Fibroblast of mammary gland (primary cell): ENCODE results near the gene FRAT2.
"Not testable (repeated sequence)": the region's sequence is repeated elsewhere in the genome, so short reads cannot be mapped to it uniquely, and the experiment has no call there.

Experiments
- DNase-seq: peaks from one replicate; pipeline ENCODE4 v3.0.0-alpha.2; 2010; ENCODE audit warnings: low read depth
- H3K4me3 ChIP-seq: 2 replicates; pipeline ENCODE4 v1.5.1; 2011; ENCODE audit warnings: low read depth, mild to moderate bottlenecking, low read length, moderate library complexity; ENCODE audit not compliant: control insufficient read depth
- CTCF ChIP-seq: conservative IDR thresholded peaks from 2 replicates; pipeline ENCODE4 v1.5.1; 2011; ENCODE audit warnings: low read depth, low read length, inconsistent platforms; ENCODE audit not compliant: control insufficient read depth, insufficient read depth

The FRAT2 gene

GRCh38 chr10:97356318-97356914 lies 21.9 kb upstream of the FRAT2 start:
- no peak overlapping the region for H3K4me3 ChIP-seq
- TF ChIP-seq CTCF = no peak
- DNase-seq = peak; percentile 50

- peak; percentile 17 for DNase-seq
- TF ChIP-seq CTCF = peak; percentile 28
- H3K4me3 ChIP-seq = no peak overlapping the region
These were observed 21.0 kb upstream of the FRAT2 start for GRCh38 chr10:97355571-97355975.

- no peak for TF ChIP-seq CTCF
- no peak overlapping the region for H3K4me3 ChIP-seq
- DNase-seq = no peak
These were observed 19.4 kb upstream of the FRAT2 start for GRCh38 chr10:97353945-97354344.

GRCh38 chr10:97349752-97350513 lies 15.4 kb upstream of the FRAT2 start:
- DNase-seq = no peak
- no peak overlapping the region for H3K4me3 ChIP-seq
- no peak for TF ChIP-seq CTCF

- no peak for DNase-seq
- TF ChIP-seq CTCF = no peak
- H3K4me3 ChIP-seq = no peak overlapping the region
These were observed 12.8 kb upstream of the FRAT2 start for GRCh38 chr10:97347317-97347716.

- not testable (repeated sequence) for DNase-seq, H3K4me3 ChIP-seq
These were observed 9.1 kb upstream of the FRAT2 start for GRCh38 chr10:97343664-97344063.

- no peak for DNase-seq
- TF ChIP-seq CTCF = no peak
- no peak overlapping the region for H3K4me3 ChIP-seq
These were observed 6.9 kb upstream of the FRAT2 start for GRCh38 chr10:97341416-97341815.
